HEK293 (cell line): Measurements from ENCODE around the gene TMEM202.

ENCODE experiments used
- CTCF ChIA-PET: fragments of 350-600 bp; formaldehyde crosslinking; extraction: SDS; loops from one replicate; lab custom pipeline; 2021; ENCODE audit warnings: antibody characterized with exemption; lab: Yijun Ruan, JAX
- POLR2A ChIA-PET: fragments of 300-600 bp; formaldehyde crosslinking; extraction: SDS; loops from one replicate; lab custom pipeline; 2020; ENCODE audit warnings: antibody characterized with exemption, inconsistent platforms; lab: Yijun Ruan, JAX
- H3K27ac ChIP-seq: fragments of 200-500 bp; sonication (Bioruptor generic); 2 replicates; pipeline ENCODE4 v1.5.1; 2014; ENCODE audit warnings: low read depth, low read length, control low read depth, inconsistent platforms; ENCODE audit errors: extremely low read depth
- H3K36me3 ChIP-seq, 2 experiments: fragments of 200-500 bp in 1 of 2; sonication (Bioruptor generic) in 1 of 2; 1 replicate in 1 of 2; 2 replicates in 1 of 2; pipeline ENCODE4 v1.5.1; 2014 to 2017; ENCODE audit warnings: inconsistent platforms in 2 of 2, low read length in 2 of 2; ENCODE audit not compliant: control insufficient read depth in 2 of 2, insufficient read depth in 1 of 2
- H3K4me1 ChIP-seq: fragments of 200-500 bp; sonication (Bioruptor generic); 2 replicates; pipeline ENCODE4 v1.5.1; 2014; ENCODE audit warnings: mild to moderate bottlenecking, low read length, inconsistent platforms; ENCODE audit not compliant: control insufficient read depth, insufficient read depth
- H3K4me3 ChIP-seq: 2 replicates; pipeline ENCODE4 v1.5.1; 2011; ENCODE audit warnings: low read depth, mild to moderate bottlenecking, control low read depth, low read length, moderate library complexity
- H3K9me3 ChIP-seq: fragments of 200-500 bp; sonication (Bioruptor generic); 2 replicates; pipeline ENCODE4 v1.5.1; 2014; ENCODE audit warnings: low read depth, low read length, inconsistent platforms; ENCODE audit not compliant: control insufficient read depth, insufficient read depth
- BCL6B ChIP-seq: fragments of 450-650 bp; formaldehyde crosslinking; IDR thresholded peaks from 2 replicates; pipeline ENCODE4 v1.5.1; 2017; ENCODE audit warnings: missing biosample characterization, missing genetic modification characterization
- CTCF ChIP-seq: fragments of 450-650 bp; formaldehyde crosslinking; IDR thresholded peaks from 2 replicates; pipeline ENCODE4 v1.5.1; 2016; ENCODE audit warnings: missing biosample characterization, missing genetic modification characterization
- HIC1 ChIP-seq: fragments of 450-650 bp; formaldehyde crosslinking; IDR thresholded peaks from 2 replicates; pipeline ENCODE4 v1.5.1; 2016; ENCODE audit warnings: missing biosample characterization, missing genetic modification characterization
- HOXC10 ChIP-seq: sonication (generic); formaldehyde crosslinking; IDR thresholded peaks from 2 replicates; pipeline ENCODE4 v1.8.1; 2023; ENCODE audit warnings: mild to moderate bottlenecking, missing genetic modification reagents
- KLF17 ChIP-seq: fragments of 450-650 bp; formaldehyde crosslinking; IDR thresholded peaks from 2 replicates; pipeline ENCODE4 v1.5.1; 2016; ENCODE audit warnings: missing biosample characterization, missing genetic modification characterization
- RBAK ChIP-seq: fragments of 450-650 bp; formaldehyde crosslinking; IDR thresholded peaks from 2 replicates; pipeline ENCODE4 v1.5.1; 2016; ENCODE audit warnings: missing biosample characterization, missing genetic modification characterization
- ZNF18 ChIP-seq: fragments of 450-650 bp; formaldehyde crosslinking; IDR thresholded peaks from 2 replicates; pipeline ENCODE4 v1.5.1; 2016; ENCODE audit warnings: missing biosample characterization, missing genetic modification characterization
- ZNF37A ChIP-seq: fragments of 450-650 bp; IDR thresholded peaks from 2 replicates; pipeline ENCODE4 v1.5.1; 2018; ENCODE audit warnings: missing biosample characterization, missing genetic modification characterization
- ZNF423 ChIP-seq: fragments of 450-650 bp; formaldehyde crosslinking; IDR thresholded peaks from 2 replicates; pipeline ENCODE4 v1.5.1; 2016; ENCODE audit warnings: missing biosample characterization, missing genetic modification characterization
- ZNF488 ChIP-seq: fragments of 450-650 bp; formaldehyde crosslinking; IDR thresholded peaks from 2 replicates; pipeline ENCODE4 v1.5.1; 2016; ENCODE audit warnings: missing biosample characterization, missing genetic modification characterization
- ZNF624 ChIP-seq: fragments of 450-650 bp; formaldehyde crosslinking; IDR thresholded peaks from 2 replicates; pipeline ENCODE4 v1.5.1; 2017; ENCODE audit warnings: missing biosample characterization, missing genetic modification characterization
- ZNF677 ChIP-seq: fragments of 450-650 bp; IDR thresholded peaks from 2 replicates; pipeline ENCODE4 v1.5.0; 2018; ENCODE audit warnings: missing biosample characterization, mild to moderate bottlenecking, missing genetic modification characterization, moderate library complexity
- ZNF777 ChIP-seq: fragments of 450-650 bp; formaldehyde crosslinking; IDR thresholded peaks from 2 replicates; pipeline ENCODE4 v1.5.1; 2017; ENCODE audit warnings: missing biosample characterization, missing genetic modification characterization, borderline replicate concordance

The TMEM202 gene

GRCh38 chr15:72380743-72381142 lies 17.4 kb upstream of the TMEM202 start:
- CTCF ChIA-PET = no interaction called here
- POLR2A ChIA-PET = no interaction called here

GRCh38 chr15:72382146-72382545 lies 16.0 kb upstream of the TMEM202 start:
- ChIA-PET CTCF (interaction anchor here (0.6 to 1.2 kb wide), 3 partner anchors 9 to 717 kb away, joined by 3 to 5 read pairs (median 4); no protein-coding TSS in a partner anchor), POLR2A (no interaction called here)
- Histone ChIP-seq H3K4me3 (no peak overlapping the region), H3K4me1 (no peaks in the 10 kb centered on the region), H3K36me3 (no peaks in the 10 kb centered on the region), H3K27ac (no peak overlapping the region), H3K9me3 (no peaks in the 10 kb centered on the region)
- 0 out of 2 replicates have a peak, but pooled peaks have one; percentile 23 for TF ChIP-seq CTCF (tag by site-specific recombination)
- TF ChIP-seq HOXC10 (CRISPR knock-in tag) = no peak

More at GRCh38 chr15:72380743-72381142, 17.4 kb upstream of the TMEM202 start:
- no peaks in the 10 kb centered on the region for H3K36me3 ChIP-seq
- no peaks in the 10 kb centered on the region for H3K9me3 ChIP-seq
- H3K4me1 ChIP-seq = no peaks in the 10 kb centered on the region
- no peak overlapping the region for H3K4me3 ChIP-seq
- H3K27ac ChIP-seq = no peak overlapping the region
- TF ChIP-seq ZNF777 (tag by site-specific recombination) (no peak), BCL6B (tag by site-specific recombination) (no peak), RBAK (tag by site-specific recombination) (no peak), KLF17 (tag by site-specific recombination) (no peak), ZNF488 (tag by site-specific recombination) (no peak), ZNF18 (tag by site-specific recombination) (no peak), ZNF677 (tag by site-specific recombination) (no peak), HIC1 (tag by site-specific recombination) (no peak), ZNF624 (tag by site-specific recombination) (no peak), ZNF37A (tag by site-specific recombination) (no peak), ZNF423 (no peak)
- TF ChIP-seq, all 188 proteins: peak for 0
